HCT116 (cell line): ENCODE data around the gene DZIP1L.
A peak's percentile ranks its signal among the peaks of the same experiment; 100 is the strongest.

ENCODE experiments used
- EGR1 ChIP-seq: IDR thresholded peaks from 2 replicates; pipeline ENCODE4 v1.6.1; 2012; ENCODE audit warnings: low read depth
- EZH2 ChIP-seq: fragments of 200-600 bp; sonication (generic); IDR thresholded peaks from 2 replicates; pipeline ENCODE4 v1.6.1; 2017; ENCODE audit warnings: antibody characterized with exemption, mixed run types
- EZH2phosphoT487 ChIP-seq: fragments of 200-600 bp; IDR thresholded peaks from 2 replicates; pipeline ENCODE4 v1.6.1; 2018; ENCODE audit warnings: antibody characterized with exemption, borderline replicate concordance
- JUND ChIP-seq: IDR thresholded peaks from 2 replicates; pipeline ENCODE4 v1.6.1; 2012
- POLR2A ChIP-seq: IDR thresholded peaks from 2 replicates; pipeline ENCODE4 v1.7.0; 2011; ENCODE audit warnings: borderline replicate concordance; ENCODE audit not compliant: insufficient read depth, insufficient read length; ENCODE audit errors: extremely low read depth
- POLR2AphosphoS5 ChIP-seq: IDR thresholded peaks from 2 replicates; pipeline ENCODE4 v1.6.1; 2011; ENCODE audit warnings: mild to moderate bottlenecking, low read depth, low read length, moderate library complexity
- SIN3A ChIP-seq: IDR thresholded peaks from 2 replicates; pipeline ENCODE4 v1.6.1; 2012; ENCODE audit warnings: low read depth
- ZFX ChIP-seq: fragments of 450-650 bp; IDR thresholded peaks from 2 replicates; pipeline ENCODE4 v1.6.1; 2017
- ZNF274 ChIP-seq: fragments of 200-500 bp; sonication (Bioruptor generic); IDR thresholded peaks from 2 replicates; pipeline ENCODE4 v1.6.1; 2014; ENCODE audit warnings: mild to moderate bottlenecking, low read depth, low read length, inconsistent platforms
- TF ChIP-seq, protein P1 (sequence below), 3 experiments: fragments of 200-600 bp in 1 of 3; sonication (generic) in 1 of 3; IDR thresholded peaks in 2 of 3; conservative IDR thresholded peaks in 1 of 3; 2 replicates each; pipeline ENCODE4 v1.5.1; 2012 to 2017; ENCODE audit warnings: low read depth in 2 of 3, low read length in 2 of 3, antibody characterized with exemption in 1 of 3, borderline replicate concordance in 1 of 3, control low read depth in 1 of 3, mild to moderate bottlenecking in 1 of 3, mixed read lengths in 1 of 3, mixed run types in 1 of 3, moderate library complexity in 1 of 3; ENCODE audit not compliant: insufficient read depth in 1 of 3

GRCh38 chr3:138114988-138115971 is at the start of gene DZIP1L:
- TF ChIP-seq EGR1: peak; percentile 78
- no peak for TF ChIP-seq JUND
- TF ChIP-seq, protein P1, sequence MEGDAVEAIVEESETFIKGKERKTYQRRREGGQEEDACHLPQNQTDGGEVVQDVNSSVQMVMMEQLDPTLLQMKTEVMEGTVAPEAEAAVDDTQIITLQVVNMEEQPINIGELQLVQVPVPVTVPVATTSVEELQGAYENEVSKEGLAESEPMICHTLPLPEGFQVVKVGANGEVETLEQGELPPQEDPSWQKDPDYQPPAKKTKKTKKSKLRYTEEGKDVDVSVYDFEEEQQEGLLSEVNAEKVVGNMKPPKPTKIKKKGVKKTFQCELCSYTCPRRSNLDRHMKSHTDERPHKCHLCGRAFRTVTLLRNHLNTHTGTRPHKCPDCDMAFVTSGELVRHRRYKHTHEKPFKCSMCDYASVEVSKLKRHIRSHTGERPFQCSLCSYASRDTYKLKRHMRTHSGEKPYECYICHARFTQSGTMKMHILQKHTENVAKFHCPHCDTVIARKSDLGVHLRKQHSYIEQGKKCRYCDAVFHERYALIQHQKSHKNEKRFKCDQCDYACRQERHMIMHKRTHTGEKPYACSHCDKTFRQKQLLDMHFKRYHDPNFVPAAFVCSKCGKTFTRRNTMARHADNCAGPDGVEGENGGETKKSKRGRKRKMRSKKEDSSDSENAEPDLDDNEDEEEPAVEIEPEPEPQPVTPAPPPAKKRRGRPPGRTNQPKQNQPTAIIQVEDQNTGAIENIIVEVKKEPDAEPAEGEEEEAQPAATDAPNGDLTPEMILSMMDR (IDR thresholded peaks at IDR 0.05 in 2 of 3, conservative IDR thresholded peaks at IDR 0.05 in 1 of 3; ENCODE audit: borderline replicate concordance in 1 of 3, insufficient read depth in 1 of 3, low read depth in 2 of 3, low read length in 2 of 3): peak in 2 of 3 experiments; percentile 34 to 44; a peak in 4 of 6 replicates
- no peak for TF ChIP-seq EZH2phosphoT487
- TF ChIP-seq POLR2AphosphoS5: peak; percentile 67; the same call in 1 of the 2 replicates
- TF ChIP-seq EZH2: no peak
- TF ChIP-seq ZFX: peak; percentile 70
- TF ChIP-seq POLR2A: no peak
- no peak for TF ChIP-seq ZNF274
- peak; percentile 37; the same call in 1 of the 2 replicates for TF ChIP-seq SIN3A
